Measurements from ENCODE around the gene BMP7. TPM values are rescaled to one million over a fixed set of nuclear protein-coding genes. Genes with fewer than 3 reads are reported as not detected.

BMP7 gene
- total and polyA plus RNA-seq, 9 of the 15 experiments (the other 6 are each of a cell fraction or from before 2014, with no cell fraction given), result 0.18 TPM; not detected in 8

DNA sequence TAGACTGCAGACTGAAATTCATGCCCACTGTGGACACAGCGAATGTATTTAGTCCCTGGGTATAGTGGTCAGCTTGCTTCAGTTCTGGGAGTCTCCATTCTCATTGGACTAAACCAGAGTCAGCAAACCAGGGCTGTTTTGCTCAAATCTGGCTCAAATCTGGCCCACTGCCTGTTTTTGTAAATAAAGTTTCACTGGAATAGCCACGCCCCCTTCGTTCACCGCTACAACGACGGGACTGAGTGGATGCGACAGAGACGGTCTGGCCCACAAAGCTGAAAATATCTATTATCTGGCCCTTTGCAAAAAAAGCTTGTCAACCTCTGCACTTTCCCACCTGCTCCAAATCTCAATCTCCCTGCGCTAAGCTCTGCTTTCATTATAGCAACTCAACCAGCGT lies 135.4 kb downstream of the BMP7 start:
- Histone ChIP-seq H3K4me3 (no peak overlapping the region), H3K79me2 (ENCODE audit: control insufficient read depth, insufficient read depth, low read length) (no peaks in the 10 kb centered on the region), H3K9ac (ENCODE audit: insufficient read depth in 1 of 2, low read depth in 2 of 2, low read length in 2 of 2) (no peak overlapping the region), H3K9me3 (replicated peaks; ENCODE audit: control insufficient read depth, insufficient read depth, low read depth, low read length) (no peaks in the 10 kb centered on the region), H3K27me3 (ENCODE audit: control insufficient read depth in 2 of 2, insufficient read depth in 2 of 2, low read length in 2 of 2) (peaks cover 52 to 80% of the 10 kb centered on the region in 2 experiments), H3K9me1 (ENCODE audit: control insufficient read depth, insufficient read depth, low read length) (no peaks in the 10 kb centered on the region), H3K36me3 (ENCODE audit: control insufficient read depth, insufficient read depth, low read length) (no peaks in the 10 kb centered on the region), H3K4me1 (replicated peaks in 1 of 2; ENCODE audit: control insufficient read depth in 2 of 2, insufficient read depth in 2 of 2, low read length in 2 of 2) (no peaks in the 10 kb centered on the region; a peak in 1 of 5 replicates), H3K27ac (ENCODE audit: extremely low read depth, low read depth, low read length) (no peak overlapping the region), H2AFZ (ENCODE audit: low read depth, low read length) (no peak overlapping the region), H3K4me2 (ENCODE audit: insufficient read depth, low read length) (no peak overlapping the region), H4K20me1 (replicated peaks; ENCODE audit: control insufficient read depth, insufficient read depth, low read length) (no peaks in the 10 kb centered on the region)
- DNase-seq (ENCODE audit: extremely low read depth in 1 of 4, low spot score in 3 of 4) (no peak), FAIRE-seq (no peak), ATAC-seq (no peak)
- intact Hi-C loops (cut with micrococcal nuclease) (no loop called here), in situ Hi-C loops (cut with MboI) (no loop called here)
- POLR2A ChIA-PET, result interaction anchor here (0.5 kb wide), 1 partner anchor 8 kb away, joined by 3 read pairs; no protein-coding TSS in a partner anchor
- 0% methylated on average over 10 of the region's 10 CpGs for WGBS (ENCODE audit: insufficient coverage, low coverage, missing lambda C conversion rate)
- TF ChIP-seq U2AF2 (optimal IDR thresholded peaks at IDR 0.05; ENCODE audit: low read depth, low read length), result no peak
- TF ChIP-seq KDM1A (IDR thresholded peaks at IDR 0.05), result 0 out of 4 replicates have a peak, but pooled peaks of 1 of the 2 experiments have one; percentile 46
- TF ChIP-seq, protein P1, sequence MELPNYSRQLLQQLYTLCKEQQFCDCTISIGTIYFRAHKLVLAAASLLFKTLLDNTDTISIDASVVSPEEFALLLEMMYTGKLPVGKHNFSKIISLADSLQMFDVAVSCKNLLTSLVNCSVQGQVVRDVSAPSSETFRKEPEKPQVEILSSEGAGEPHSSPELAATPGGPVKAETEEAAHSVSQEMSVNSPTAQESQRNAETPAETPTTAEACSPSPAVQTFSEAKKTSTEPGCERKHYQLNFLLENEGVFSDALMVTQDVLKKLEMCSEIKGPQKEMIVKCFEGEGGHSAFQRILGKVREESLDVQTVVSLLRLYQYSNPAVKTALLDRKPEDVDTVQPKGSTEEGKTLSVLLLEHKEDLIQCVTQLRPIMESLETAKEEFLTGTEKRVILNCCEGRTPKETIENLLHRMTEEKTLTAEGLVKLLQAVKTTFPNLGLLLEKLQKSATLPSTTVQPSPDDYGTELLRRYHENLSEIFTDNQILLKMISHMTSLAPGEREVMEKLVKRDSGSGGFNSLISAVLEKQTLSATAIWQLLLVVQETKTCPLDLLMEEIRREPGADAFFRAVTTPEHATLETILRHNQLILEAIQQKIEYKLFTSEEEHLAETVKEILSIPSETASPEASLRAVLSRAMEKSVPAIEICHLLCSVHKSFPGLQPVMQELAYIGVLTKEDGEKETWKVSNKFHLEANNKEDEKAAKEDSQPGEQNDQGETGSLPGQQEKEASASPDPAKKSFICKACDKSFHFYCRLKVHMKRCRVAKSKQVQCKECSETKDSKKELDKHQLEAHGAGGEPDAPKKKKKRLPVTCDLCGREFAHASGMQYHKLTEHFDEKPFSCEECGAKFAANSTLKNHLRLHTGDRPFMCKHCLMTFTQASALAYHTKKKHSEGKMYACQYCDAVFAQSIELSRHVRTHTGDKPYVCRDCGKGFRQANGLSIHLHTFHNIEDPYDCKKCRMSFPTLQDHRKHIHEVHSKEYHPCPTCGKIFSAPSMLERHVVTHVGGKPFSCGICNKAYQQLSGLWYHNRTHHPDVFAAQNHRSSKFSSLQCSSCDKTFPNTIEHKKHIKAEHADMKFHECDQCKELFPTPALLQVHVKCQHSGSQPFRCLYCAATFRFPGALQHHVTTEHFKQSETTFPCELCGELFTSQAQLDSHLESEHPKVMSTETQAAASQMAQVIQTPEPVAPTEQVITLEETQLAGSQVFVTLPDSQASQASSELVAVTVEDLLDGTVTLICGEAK (IDR thresholded peaks at IDR 0.05), result peak; percentile 77
- TF ChIP-seq, protein P1 (CRISPR knock-in tag; IDR thresholded peaks at IDR 0.05), result no peak
- no TSS peak for BruUV-seq (replicated peaks)
- CTCF ChIA-PET (ENCODE audit: low intra/inter-chr PET ratio), result no interaction called here

All from K562 (cell line).